SU-DHL-6 (cell line): ENCODE data around the gene MTMR2.

Source experiments
- H2AFZ ChIP-seq: fragments of 200-600 bp; sonication (generic); 2 replicates; pipeline ENCODE4 v1.6.1; 2014; ENCODE audit warnings: low read depth, mild to moderate bottlenecking, moderate library complexity, mixed read lengths, antibody characterized with exemption, low read length; ENCODE audit not compliant: severe bottlenecking
- H3F3A ChIP-seq: fragments of 200-600 bp; shearing (Covaris generic); 2 replicates; pipeline ENCODE4 v1.6.0; 2016; ENCODE audit warnings: antibody characterized with exemption, mild to moderate bottlenecking; ENCODE audit not compliant: insufficient read depth
- H3K27ac ChIP-seq: fragments of 200-600 bp; sonication (generic); 2 replicates; pipeline ENCODE4 v1.5.1; 2016; ENCODE audit warnings: low read depth, mild to moderate bottlenecking, low read length, moderate library complexity, mixed read lengths
- H3K27me3 ChIP-seq: fragments of 200-600 bp; sonication (generic), shearing (Covaris generic); 2 replicates; pipeline ENCODE4 v1.6.0; 2014; ENCODE audit warnings: mild to moderate bottlenecking, low read length
- H3K36me3 ChIP-seq: fragments of 200-600 bp; sonication (generic); 2 replicates; pipeline ENCODE4 v1.6.1; 2014; ENCODE audit warnings: mild to moderate bottlenecking, low read length, mixed read lengths
- H3K4me2 ChIP-seq: fragments of 300-600, 200-600 bp; shearing (Covaris generic), sonication (generic); 2 replicates; pipeline ENCODE4 v1.6.0; 2014; ENCODE audit warnings: low read length, low read depth, mild to moderate bottlenecking; ENCODE audit not compliant: poor library complexity, severe bottlenecking
- H3K4me3 ChIP-seq: fragments of 200-600 bp; sonication (generic); 2 replicates; pipeline ENCODE4 v1.5.1; 2014; ENCODE audit warnings: antibody characterized with exemption, low read length, mild to moderate bottlenecking, mixed read lengths; ENCODE audit not compliant: insufficient read depth, poor library complexity, severe bottlenecking
- H3K79me2 ChIP-seq: fragments of 200-600 bp; sonication (generic); 2 replicates; pipeline ENCODE4 v1.6.1; 2014; ENCODE audit warnings: mild to moderate bottlenecking, low read length, moderate library complexity; ENCODE audit not compliant: insufficient read depth
- H3K9ac ChIP-seq: fragments of 200-600 bp; sonication (generic); 2 replicates; pipeline ENCODE4 v1.7.0; 2014; ENCODE audit warnings: mild to moderate bottlenecking, low read length
- H3K9me2 ChIP-seq: fragments of 200-600 bp; sonication (generic); replicated peaks from 2 replicates; pipeline ENCODE4 v1.6.1; 2014; ENCODE audit warnings: low read length; ENCODE audit not compliant: insufficient read depth
- H3K9me3 ChIP-seq: fragments of 200-600 bp; sonication (generic); 2 replicates; pipeline ENCODE4 v1.6.1; 2014; ENCODE audit warnings: low read length, mixed read lengths; ENCODE audit not compliant: insufficient read depth
- H4K20me1 ChIP-seq: fragments of 200-600 bp; sonication (generic); 2 replicates; pipeline ENCODE4 v1.6.1; 2014; ENCODE audit warnings: low read depth, mild to moderate bottlenecking, antibody characterized with exemption, low read length, moderate library complexity, mixed read lengths
- CTCF ChIP-seq: fragments of 200-600 bp; sonication (generic); IDR thresholded peaks from one replicate; pipeline ENCODE4 v1.5.1; 2017; ENCODE audit warnings: antibody characterized with exemption, mild to moderate bottlenecking, low read length, moderate library complexity; ENCODE audit not compliant: insufficient read depth, poor library complexity, severe bottlenecking
- EZH2phosphoT487 ChIP-seq: fragments of 200-600 bp; sonication (generic), shearing (Covaris generic); conservative IDR thresholded peaks from 2 replicates; pipeline ENCODE4 v1.6.1; 2018; ENCODE audit warnings: mild to moderate bottlenecking, antibody characterized with exemption, low read length, moderate library complexity, mixed read lengths

The MTMR2 gene

GRCh38 chr11:95910638-95911368 is 13.1 kb downstream of the MTMR2 start:
- H3K27ac ChIP-seq: no peak overlapping the region
- H3K4me2 ChIP-seq: no peak overlapping the region
- no peaks in the 10 kb centered on the region for H3K9me3 ChIP-seq
- H3K36me3 ChIP-seq: no peaks in the 10 kb centered on the region
- peaks cover 4% of the 10 kb centered on the region; the same call in 1 of the 2 replicates for H4K20me1 ChIP-seq
- H3K9ac ChIP-seq: no peak overlapping the region
- H3K27me3 ChIP-seq: no peaks in the 10 kb centered on the region
- H2AFZ ChIP-seq: no peak overlapping the region
- TF ChIP-seq EZH2phosphoT487 (no peak), CTCF (no peak)
- H3K9me2 ChIP-seq: no peaks in the 10 kb centered on the region
- H3K79me2 ChIP-seq: peaks cover 27% of the 10 kb centered on the region
- H3F3A ChIP-seq: no peaks in the 10 kb centered on the region
- H3K4me3 ChIP-seq: no peak overlapping the region

GRCh38 chr11:95908826-95909225 is 15.1 kb downstream of the MTMR2 start:
- Histone ChIP-seq H3K9me3 (no peaks in the 10 kb centered on the region), H3F3A (no peaks in the 10 kb centered on the region), H3K36me3 (no peaks in the 10 kb centered on the region), H2AFZ (no peak overlapping the region), H4K20me1 (peaks cover 4% of the 10 kb centered on the region; the same call in 1 of the 2 replicates), H3K27ac (no peak overlapping the region), H3K79me2 (peaks cover 26% of the 10 kb centered on the region), H3K4me2 (no peak overlapping the region), H3K9me2 (no peaks in the 10 kb centered on the region), H3K27me3 (no peaks in the 10 kb centered on the region), H3K9ac (no peak overlapping the region), H3K4me3 (no peak overlapping the region)
- TF ChIP-seq CTCF (no peak), EZH2phosphoT487 (no peak)

- Histone ChIP-seq H3K27ac (no peak overlapping the region), H3F3A (no peaks in the 10 kb centered on the region), H3K9me3 (no peaks in the 10 kb centered on the region), H3K79me2 (peaks cover 26% of the 10 kb centered on the region), H3K4me3 (no peak overlapping the region), H3K9ac (no peak overlapping the region), H3K4me2 (no peak overlapping the region), H3K27me3 (no peaks in the 10 kb centered on the region), H2AFZ (no peak overlapping the region), H3K9me2 (no peaks in the 10 kb centered on the region), H4K20me1 (peaks cover 4% of the 10 kb centered on the region; the same call in 1 of the 2 replicates), H3K36me3 (no peaks in the 10 kb centered on the region)
- no peak for TF ChIP-seq CTCF
- no peak for TF ChIP-seq EZH2phosphoT487
Measured at GRCh38 chr11:95907476-95907875, 16.4 kb downstream of the MTMR2 start.
